MCF 10A (cell line): ENCODE results near the gene PPP1R15A. TPM values are rescaled to one million over a fixed set of nuclear protein-coding genes. Genes with fewer than 3 reads are reported as not detected.

Experiments
- BruUV-seq: library from RNA; stranded (reverse); fragments of 400-500 nt; replicated peaks from 2 replicates; lab custom pipeline; 2021; lab: Mats Ljungman, UMichigan
- CTCF ChIA-PET: fragments of 300-600 bp; sonication (Branson Sonifier 250); formaldehyde crosslinking; extraction: SDS; loops from one replicate; lab custom pipeline; 2021; ENCODE audit warnings: antibody characterized with exemption, inconsistent platforms; lab: Yijun Ruan, JAX
- POLR2A ChIA-PET: fragments of 300-600, 350-650 bp; sonication (Branson Sonifier 250); formaldehyde crosslinking; extraction: SDS; loops from one replicate; lab custom pipeline; 2020; ENCODE audit warnings: antibody characterized with exemption, inconsistent platforms; lab: Yijun Ruan, JAX
- DNase-seq: peaks from one replicate; pipeline ENCODE4 v3.0.0-alpha.2; 2018; ENCODE audit not compliant: unreplicated experiment
- H3K27ac Mint-ChIP-seq: one replicate; pipeline ENCODE4 v1.8.0; 2022; ENCODE audit warnings: mild to moderate bottlenecking, low read depth, mixed read lengths; ENCODE audit not compliant: unreplicated experiment
- H3K27me3 Mint-ChIP-seq: one replicate; pipeline ENCODE4 v1.8.0; 2022; ENCODE audit warnings: mixed read lengths; ENCODE audit not compliant: insufficient read depth, unreplicated experiment
- H3K36me3 Mint-ChIP-seq: one replicate; pipeline ENCODE4 v1.8.0; 2022; ENCODE audit warnings: mild to moderate bottlenecking, moderate library complexity, mixed read lengths; ENCODE audit not compliant: insufficient read depth, unreplicated experiment
- H3K4me1 Mint-ChIP-seq: one replicate; pipeline ENCODE4 v1.8.0; 2022; ENCODE audit warnings: mixed read lengths; ENCODE audit not compliant: insufficient read depth, unreplicated experiment
- H3K4me3 Mint-ChIP-seq: one replicate; pipeline ENCODE4 v1.8.0; 2022; ENCODE audit warnings: mild to moderate bottlenecking, moderate library complexity, mixed read lengths; ENCODE audit not compliant: unreplicated experiment
- H3K9me3 Mint-ChIP-seq: one replicate; pipeline ENCODE4 v1.8.0; 2022; ENCODE audit warnings: mixed read lengths; ENCODE audit not compliant: unreplicated experiment
- CTCF ChIP-seq: fragments of 200-600 bp; IDR thresholded peaks from one replicate; pipeline ENCODE4 v1.8.0; 2022; ENCODE audit warnings: antibody characterized with exemption, mild to moderate bottlenecking; ENCODE audit not compliant: unreplicated experiment
- intact Hi-C: fragments of 100-400 bp; cut with micrococcal nuclease; formaldehyde crosslinking; loops from 2 replicates; pipeline ENCODE4 v1.14.1; 2022
- total RNA-seq: library from RNA; stranded (reverse); gene quantifications from 2 replicates; pipeline ENCODE4 v1.2.3, GENCODE V29; 2022

PPP1R15A gene
- total RNA-seq, 1 experiment from 2014 or later: 207 TPM

GRCh38 chr19:48853483-48853882 lies 18.7 kb upstream of the PPP1R15A start:
- DNase-seq: no peak
- TF ChIP-seq CTCF: no peak
- no peaks in the 10 kb centered on the region for H3K4me1 Mint-ChIP-seq
- no TSS peak for BruUV-seq
- H3K27me3 Mint-ChIP-seq: no peaks in the 10 kb centered on the region
- CTCF ChIA-PET: interaction anchor here (0.6 to 2.3 kb wide), 4 partner anchors 9 to 13 kb away, joined by 3 to 18 read pairs (median 6); no protein-coding TSS in a partner anchor
- POLR2A ChIA-PET: interaction anchor here (1.0 kb wide), 1 partner anchor 11 kb away, joined by 3 read pairs; no protein-coding TSS in a partner anchor
- H3K27ac Mint-ChIP-seq: no peak overlapping the region
- intact Hi-C loops: no loop called here
- no peak overlapping the region for H3K4me3 Mint-ChIP-seq
- no peaks in the 10 kb centered on the region for H3K36me3 Mint-ChIP-seq
- H3K9me3 Mint-ChIP-seq: no peaks in the 10 kb centered on the region

- DNase-seq: no peak
- ChIA-PET CTCF (interaction anchor here (0.6 to 1.3 kb wide), 3 partner anchors 10 to 14 kb away, joined by 3 to 6 read pairs (median 5); no protein-coding TSS in a partner anchor), POLR2A (no interaction called here)
- TF ChIP-seq CTCF: no peak
- BruUV-seq: no TSS peak
- Mint-ChIP-seq H3K9me3 (no peaks in the 10 kb centered on the region), H3K27me3 (no peaks in the 10 kb centered on the region), H3K27ac (no peak overlapping the region), H3K4me1 (no peaks in the 10 kb centered on the region), H3K36me3 (no peaks in the 10 kb centered on the region), H3K4me3 (no peak overlapping the region)
- intact Hi-C loops: no loop called here
Observed at GRCh38 chr19:48854103-48854502, 18.1 kb upstream of the PPP1R15A start.

GRCh38 chr19:48856921-48857320 lies 15.3 kb upstream of the PPP1R15A start:
- Mint-ChIP-seq H3K27me3 (no peaks in the 10 kb centered on the region), H3K9me3 (no peaks in the 10 kb centered on the region), H3K4me1 (no peaks in the 10 kb centered on the region), H3K27ac (no peak overlapping the region), H3K36me3 (no peaks in the 10 kb centered on the region), H3K4me3 (no peak overlapping the region)
- TF ChIP-seq CTCF: no peak
- ChIA-PET POLR2A (interaction anchor here (0.6 kb wide), 1 partner anchor 10 kb away, joined by 3 read pairs; no protein-coding TSS in a partner anchor), CTCF (interaction anchor here (0.7 kb wide), 1 partner anchor 13 kb away, joined by 3 read pairs; no protein-coding TSS in a partner anchor)
- intact Hi-C loops: no loop called here
- DNase-seq: no peak
- no TSS peak for BruUV-seq

- POLR2A ChIA-PET: interaction anchor here (0.7 kb wide), 1 partner anchor 14 kb away, joined by 3 read pairs; no protein-coding TSS in a partner anchor
- no peak overlapping the region for H3K4me3 Mint-ChIP-seq
- no TSS peak for BruUV-seq
Observed at GRCh38 chr19:48858984-48859710, 13.1 kb upstream of the PPP1R15A start.

More at GRCh38 chr19:48858984-48859710, 13.1 kb upstream of the PPP1R15A start:
- Mint-ChIP-seq H3K27me3 (no peaks in the 10 kb centered on the region), H3K4me1 (no peaks in the 10 kb centered on the region), H3K36me3 (no peaks in the 10 kb centered on the region), H3K9me3 (no peaks in the 10 kb centered on the region), H3K27ac (no peak overlapping the region)
- intact Hi-C loops: no loop called here
- CTCF ChIA-PET: no interaction called here
- DNase-seq: no peak
- TF ChIP-seq CTCF: no peak
